ENCODE results near the gene COL25A1.

- TF ChIP-seq EZH2phosphoT487 (IDR thresholded peaks at IDR 0.05; ENCODE audit: insufficient read depth, low read depth), result no peak
- TF ChIP-seq EZH2 (IDR thresholded peaks at IDR 0.05; ENCODE audit: insufficient read depth, poor library complexity, severe bottlenecking), result no peak
These were observed 433.7 kb downstream of the COL25A1 start for GRCh38 chr4:108868606-108869227.
